SW 1271 (cell line): Measurements from ENCODE around the gene CXXC5.

Source experiments
- DNase-seq, 2 experiments: peaks; one replicate each; lab custom pipeline; 2025; lab: John Stamatoyannopoulos, UW

The CXXC5 gene

DNA sequence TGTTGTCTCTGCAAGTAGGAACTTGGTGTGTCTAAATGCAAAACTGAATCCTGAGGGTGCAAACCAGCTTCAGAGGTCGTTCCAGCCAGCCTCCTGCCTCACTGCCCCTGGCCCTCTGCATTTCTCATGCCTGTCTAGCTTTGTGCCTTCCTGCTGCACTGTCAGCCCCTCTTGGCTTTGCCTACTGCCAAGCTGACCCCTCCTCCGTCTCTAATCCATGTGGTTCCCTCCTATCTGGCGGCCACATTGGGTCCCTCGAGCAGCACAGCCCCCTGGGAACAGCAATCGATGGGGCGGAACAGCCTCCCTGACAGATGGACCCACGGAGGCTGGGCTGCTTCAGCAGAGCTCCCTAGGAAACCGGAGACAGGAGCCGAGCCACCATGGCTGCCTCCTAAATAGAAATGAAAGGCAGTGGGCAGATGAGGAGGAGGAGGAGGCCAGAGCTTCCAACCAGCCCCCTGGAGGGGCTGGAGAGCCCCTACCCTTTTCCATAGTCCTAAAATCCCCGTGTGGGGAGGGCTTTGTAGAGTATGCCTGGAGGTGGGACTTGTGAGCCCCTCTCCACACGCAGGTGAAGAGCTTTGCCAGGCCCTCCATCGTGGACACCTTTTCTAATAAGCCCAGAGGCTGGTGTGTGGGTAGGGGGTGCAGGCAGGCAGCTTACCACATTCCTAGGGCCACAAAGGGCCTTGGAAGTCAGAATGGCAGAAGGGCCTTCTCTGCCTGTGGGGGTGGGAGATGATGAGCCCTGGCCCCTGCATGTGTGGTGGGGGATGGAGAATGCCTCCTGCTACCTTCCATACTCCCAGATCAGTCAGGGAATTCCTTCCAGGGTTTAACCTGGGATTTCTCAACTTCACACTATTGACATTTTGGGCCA lies 9.2 kb upstream of the CXXC5 start:
- DNase-seq = no peak

DNA sequence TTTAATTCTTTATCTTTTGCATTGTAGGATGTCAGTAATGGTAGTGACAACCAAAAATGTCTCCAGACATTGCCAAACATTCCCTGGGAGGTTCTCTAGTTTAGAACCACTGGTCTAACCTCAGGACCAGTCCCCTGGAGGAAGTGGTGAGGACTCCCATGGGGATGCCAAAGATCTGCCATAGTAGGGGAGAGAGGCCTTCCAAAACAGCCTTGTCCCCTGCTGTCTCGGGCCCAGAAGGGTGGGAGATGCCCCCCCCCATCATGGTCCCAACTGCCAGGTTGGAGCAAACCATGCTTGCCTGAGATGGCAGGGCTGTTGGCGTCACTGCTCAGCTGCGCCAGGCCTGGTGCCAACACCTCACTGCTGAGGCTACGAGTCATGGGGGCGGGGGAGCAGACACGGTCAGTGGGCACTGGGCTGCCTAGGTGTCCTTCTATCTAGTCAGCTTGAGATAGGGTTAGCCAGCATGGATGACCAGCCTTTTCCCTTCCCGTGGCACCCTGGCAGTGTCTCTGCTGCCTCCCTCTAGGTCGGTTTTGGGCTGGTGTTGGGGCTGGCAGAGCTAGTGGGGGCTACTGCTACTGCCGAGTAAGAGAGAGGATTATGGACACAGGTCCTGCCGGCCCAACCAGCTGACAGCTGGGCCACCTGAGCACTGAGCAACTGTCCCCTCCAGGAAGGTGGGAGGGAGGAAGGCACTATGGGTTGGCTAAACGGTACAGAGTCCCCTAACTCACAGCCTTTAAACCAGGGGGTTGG lies 8.3 kb upstream of the CXXC5 start:
- no peak for DNase-seq

DNA sequence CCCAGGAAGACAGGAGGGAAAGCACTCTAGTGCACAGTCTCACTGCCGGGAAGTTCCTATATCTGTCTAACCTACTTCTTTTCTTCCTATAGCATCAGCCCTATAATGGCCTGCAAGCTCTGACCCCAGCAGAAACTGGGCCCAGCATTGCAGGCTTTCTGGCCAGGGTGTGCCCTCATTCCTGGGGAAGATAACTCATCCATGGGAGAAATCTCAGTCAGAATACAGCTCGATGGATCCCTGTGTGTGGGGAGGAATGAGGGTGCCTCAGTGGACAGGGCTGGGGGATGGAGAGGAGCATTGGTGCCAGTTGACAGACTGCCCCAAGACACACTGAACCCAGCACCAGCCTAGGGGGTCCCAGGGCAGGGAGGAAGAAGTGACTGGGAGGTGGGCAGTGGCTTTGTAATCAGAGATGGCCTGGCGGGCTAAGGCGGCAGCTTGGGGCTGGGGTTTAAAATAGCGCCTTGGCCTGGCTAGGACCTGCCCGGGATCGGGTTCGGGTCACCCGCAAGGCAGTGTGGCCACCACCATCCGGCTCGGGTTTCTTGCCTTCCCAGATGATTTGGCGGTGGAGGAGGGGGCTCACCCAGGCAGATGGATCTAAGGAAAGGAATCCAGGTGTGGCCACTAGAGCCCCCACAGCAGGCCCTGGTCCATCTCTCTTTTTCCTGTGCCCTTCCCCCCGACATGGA lies 7.6 kb upstream of the CXXC5 start:
- DNase-seq = no peak

DNA sequence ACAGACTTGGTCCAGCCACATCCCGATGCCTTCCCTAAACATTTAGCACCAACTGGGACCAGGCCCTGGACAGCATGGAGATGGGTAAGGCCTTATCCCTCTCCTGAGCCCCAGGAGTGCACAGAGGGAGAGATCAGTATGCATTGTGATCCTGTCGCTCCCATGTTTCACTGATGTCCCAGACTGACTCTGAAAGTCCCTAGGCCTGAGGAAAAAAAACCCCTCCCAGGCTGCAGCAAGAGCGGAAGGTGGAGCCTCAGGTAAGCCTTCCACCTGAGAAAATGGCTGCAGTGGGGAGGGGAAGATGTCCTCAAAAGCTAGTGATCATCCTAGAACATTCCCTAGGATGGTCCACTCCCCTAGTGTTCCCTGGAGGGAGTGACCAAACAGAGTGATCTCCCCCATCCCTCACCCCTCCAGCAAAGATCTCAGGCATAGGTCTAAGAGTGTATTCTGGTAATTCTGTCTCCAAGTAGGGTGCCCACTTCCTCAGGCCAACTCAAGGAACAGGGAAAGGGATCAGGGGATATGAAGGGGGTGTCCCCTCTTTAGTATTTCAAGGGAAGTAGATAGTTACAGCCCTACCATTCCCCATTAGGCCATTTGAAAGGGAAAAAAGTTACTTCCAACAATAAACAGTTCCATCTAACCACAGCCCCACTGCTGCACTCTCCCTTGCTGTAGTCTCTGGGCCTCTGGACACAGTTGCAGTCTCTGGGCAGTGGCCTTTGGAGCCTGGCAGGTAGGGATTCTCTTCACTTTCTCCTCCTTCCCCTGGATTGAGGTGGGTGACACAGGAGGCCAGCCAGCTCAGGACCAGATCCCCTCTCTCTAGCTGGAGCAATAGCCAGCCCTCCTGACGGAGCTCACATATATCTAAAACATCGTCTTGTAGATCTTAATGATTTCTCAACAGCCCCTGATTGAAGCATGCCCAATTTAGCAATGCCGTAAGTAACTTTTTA lies 6.8 kb upstream of the CXXC5 start:
- DNase-seq = no peak

GRCh38 chr5:139642213-139642612 lies 5.9 kb upstream of the CXXC5 start:
- DNase-seq = no peak

DNA sequence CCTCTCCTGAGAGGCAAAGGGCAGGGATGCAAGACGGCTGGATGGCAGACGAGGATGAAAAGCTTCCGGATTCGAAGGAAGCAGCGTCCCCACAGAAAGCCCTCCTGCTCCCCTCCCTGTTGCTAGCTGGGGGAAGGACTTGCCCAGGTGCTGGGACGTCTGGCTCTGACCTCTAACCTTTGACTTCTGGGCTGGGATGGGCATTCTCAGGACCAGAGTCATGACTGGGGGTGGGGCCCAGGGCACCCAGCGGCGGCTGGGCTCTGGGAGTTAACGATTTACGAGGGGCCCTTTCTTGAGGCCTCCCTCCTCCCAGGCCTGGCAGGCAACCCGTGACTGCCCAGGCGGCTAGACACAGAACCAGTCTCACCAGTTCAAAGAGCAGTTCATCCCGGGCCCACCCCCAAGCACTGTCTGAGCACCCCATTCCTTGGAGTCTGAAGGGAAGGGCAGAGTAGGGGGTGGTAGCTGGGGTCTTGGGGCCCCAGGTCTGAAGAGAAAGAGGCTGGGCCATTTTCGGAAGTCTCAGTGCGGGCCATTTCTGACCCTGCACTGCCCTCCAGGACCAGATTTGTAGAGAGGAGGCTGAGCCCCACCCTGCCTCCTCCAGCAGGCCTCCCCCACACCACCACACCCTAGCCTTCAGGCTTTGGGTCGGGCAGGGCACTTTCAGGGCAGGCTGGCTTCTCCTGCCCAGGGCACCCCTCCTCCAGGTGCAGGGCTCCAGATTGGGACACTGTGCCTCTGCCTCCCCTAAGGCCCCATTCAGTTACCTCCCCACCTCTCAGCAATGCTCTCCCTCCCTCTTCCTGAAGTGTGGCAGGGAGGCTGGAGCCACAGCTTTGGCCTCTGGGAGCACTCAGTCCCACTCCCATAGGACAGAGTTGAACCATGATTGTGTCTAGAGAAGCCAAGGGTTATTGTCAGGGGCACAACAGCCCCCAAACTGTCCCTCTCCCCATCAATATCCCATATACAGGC lies 5.0 kb upstream of the CXXC5 start:
- DNase-seq = no peak

GRCh38 chr5:139644001-139644456 lies 4.1 kb upstream of the CXXC5 start:
- DNase-seq = no peak

- no peak for DNase-seq
Observed at GRCh38 chr5:139644646-139645429, 3.3 kb upstream of the CXXC5 start.

- DNase-seq = no peak
Observed at GRCh38 chr5:139645430-139645871, 2.7 kb upstream of the CXXC5 start.

GRCh38 chr5:139646111-139646510 lies 2.0 kb upstream of the CXXC5 start:
- DNase-seq = no peak

DNA sequence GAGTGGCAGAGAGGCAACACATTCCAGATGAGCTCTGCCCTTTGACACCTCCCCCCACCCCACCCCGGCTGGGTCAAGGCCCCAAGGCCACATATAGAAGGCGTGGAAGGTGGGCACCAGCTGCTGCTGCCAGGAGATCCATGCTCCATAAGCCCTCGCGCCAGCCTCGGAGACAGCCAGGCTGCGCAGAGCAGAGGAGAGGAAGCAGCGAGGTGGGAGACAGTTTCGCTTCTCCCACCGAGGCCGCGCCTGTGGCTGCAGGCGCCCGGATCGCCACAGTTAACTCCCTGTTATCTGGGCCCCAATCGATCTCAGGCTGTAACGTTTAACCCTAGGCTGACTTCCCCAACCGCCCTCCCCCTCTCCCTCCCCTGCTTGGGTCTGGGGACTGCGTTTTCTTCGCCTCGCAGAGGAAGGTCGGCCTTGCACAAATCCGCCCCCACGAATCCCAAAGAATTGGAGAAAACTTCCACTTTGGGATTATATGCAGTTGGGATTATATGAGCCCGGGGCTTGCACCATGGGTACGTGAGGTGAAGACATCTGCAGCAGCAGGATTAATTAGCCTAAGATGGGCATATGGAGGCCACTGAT lies 1.1 kb upstream of the CXXC5 start:
- DNase-seq = no peak

- no peak for DNase-seq
Observed at GRCh38 chr5:139647506-139648204, 494 bp upstream of the CXXC5 start.

DNA sequence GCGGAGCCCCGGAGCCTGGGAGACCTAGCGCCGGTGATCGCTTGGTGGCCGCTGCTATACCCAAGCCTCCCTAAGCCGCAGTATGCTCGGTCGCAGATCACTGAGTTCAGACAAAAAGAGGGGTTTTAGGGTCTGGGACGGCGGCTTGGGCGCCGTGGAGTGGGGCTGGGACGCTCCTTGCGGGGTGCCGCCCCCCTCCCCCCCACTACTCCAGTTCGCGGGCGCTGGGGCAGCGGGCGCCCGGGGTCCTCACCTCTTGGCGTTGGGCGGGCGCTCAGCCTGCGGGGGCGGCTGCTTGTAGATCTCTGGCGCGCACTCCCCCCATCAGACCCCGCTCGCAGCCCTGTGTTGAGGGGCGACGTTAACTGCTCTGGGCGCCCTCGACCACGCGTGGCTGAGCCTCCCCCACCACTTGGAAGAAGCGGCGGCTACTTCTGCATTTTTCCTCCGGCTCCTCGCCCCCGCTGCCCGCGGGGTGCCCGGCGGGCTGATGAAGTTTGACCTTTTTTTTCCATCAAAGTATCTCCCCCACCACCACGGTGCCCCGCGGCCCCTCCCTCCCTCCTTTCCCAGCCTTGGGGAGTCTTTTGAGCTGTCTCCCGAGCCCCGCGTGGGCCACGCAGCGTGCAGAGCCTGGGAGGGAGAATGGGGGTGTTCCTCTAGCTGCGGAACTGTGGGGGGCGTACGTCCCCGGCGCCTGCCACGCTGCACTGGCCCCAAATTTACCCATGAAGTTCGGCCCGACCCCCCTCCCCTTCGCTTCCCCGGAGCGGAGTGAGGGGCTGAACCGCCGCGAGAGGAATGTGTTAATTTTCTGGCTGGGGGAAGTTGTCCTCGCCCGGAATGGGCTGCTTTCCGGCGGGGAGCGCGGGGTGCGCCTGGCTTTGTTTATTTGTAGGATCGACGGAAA lies 1.2 kb downstream of the CXXC5 start:
- DNase-seq = no peak

DNA sequence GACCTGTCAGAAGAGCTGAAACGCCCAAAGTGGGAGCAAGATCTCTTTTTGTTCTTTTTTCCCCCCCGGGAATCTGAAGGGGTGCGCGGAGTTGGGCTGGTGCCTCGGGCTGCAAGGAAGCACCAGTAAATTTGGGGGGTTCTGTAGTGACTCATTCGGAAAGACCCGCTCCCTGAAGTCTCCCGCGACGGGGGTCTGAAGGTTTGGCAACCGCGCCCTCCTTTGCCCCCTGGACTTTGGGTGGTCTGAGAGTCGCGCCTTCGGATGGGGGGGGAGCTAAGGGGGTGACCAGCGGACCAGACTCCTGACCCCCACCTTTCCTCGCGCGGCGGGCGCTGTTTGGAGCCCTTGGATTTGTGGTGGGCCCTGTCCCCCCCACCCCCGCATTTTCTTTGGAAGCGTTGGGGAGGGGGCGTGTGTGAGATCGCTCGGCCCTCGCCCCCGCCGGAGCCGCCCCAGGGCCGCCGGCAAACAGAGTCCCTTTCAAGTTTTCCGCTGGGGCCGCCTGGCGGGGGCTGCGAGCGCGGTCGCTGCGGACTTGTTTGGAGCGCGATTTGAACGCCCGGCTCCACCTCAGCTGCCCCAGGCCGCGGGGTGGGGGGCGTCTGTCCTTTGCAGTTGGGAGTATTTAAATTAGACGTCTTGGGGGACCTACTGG lies 2.0 kb downstream of the CXXC5 start:
- no peak for DNase-seq

- no peak for DNase-seq
Observed at GRCh38 chr5:139650689-139651042, 2.5 kb downstream of the CXXC5 start.

DNA sequence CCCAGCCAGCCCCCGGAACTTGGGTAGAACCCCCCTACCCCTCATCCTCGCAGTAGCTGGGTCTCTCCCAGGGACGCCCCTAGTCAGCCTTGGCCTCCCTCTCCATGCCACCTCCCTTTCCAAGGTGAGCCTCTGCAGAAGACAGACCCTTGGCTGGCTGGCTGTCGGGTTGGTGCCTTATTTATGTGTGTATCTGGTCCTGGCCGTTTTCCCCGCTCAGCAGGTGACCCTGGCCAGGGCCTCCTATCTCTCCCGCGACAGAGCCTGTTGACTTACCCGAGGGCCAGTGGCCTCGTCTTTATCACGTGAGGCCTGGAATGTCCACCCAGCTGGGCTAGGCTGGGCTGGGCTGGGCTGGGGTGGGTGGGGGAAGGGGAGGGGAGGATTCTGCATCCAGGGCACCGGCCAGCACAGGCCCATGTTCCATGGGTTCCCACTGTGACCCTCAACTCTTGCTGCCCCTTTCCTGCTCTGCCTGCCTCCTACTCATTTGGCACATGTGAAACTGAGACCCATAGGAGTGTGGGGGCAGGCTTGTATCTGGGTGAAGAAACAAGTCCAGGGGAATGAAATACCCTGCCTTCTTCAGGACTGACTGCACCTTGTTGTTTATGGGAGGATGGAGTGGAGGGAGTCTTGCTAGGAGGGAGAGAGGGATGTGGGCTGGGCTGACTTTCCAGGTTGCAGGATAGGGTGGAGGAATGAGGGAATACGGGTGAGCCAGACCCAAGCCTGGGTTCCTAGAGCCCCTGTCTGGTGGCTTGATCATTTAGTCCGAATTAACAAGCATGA lies 3.1 kb downstream of the CXXC5 start:
- peak in 1 of 2 experiments; percentile 29 for DNase-seq
